Stimulated activated CD8-positive, alpha-beta memory T cell treated with anti-CD3 and anti-CD28 coated beads, Interleukin-15, amount 100 ng/mL, for 24 hours (primary cell): ENCODE results near the gene COL4A1.

ENCODE experiments used
- DNase-seq: peaks from one replicate; pipeline ENCODE4 v3.0.0-alpha.2; 2020; ENCODE audit warnings: low read depth

COL4A1 gene

GRCh38 chr13:110274687-110275086 is 32.3 kb downstream of the COL4A1 start:
- DNase-seq: no peak

GRCh38 chr13:110273254-110273653 is 33.7 kb downstream of the COL4A1 start:
- no peak for DNase-seq

GRCh38 chr13:110272651-110273050 is 34.3 kb downstream of the COL4A1 start:
- no peak for DNase-seq

- DNase-seq: no peak
These were observed 34.7 kb downstream of the COL4A1 start for GRCh38 chr13:110272227-110272626.

GRCh38 chr13:110271313-110271712 is 35.6 kb downstream of the COL4A1 start:
- DNase-seq: no peak

GRCh38 chr13:110270507-110270906 is 36.5 kb downstream of the COL4A1 start:
- no peak for DNase-seq

- no peak for DNase-seq
These were observed 37.3 kb downstream of the COL4A1 start for GRCh38 chr13:110269509-110270185.

- no peak for DNase-seq
These were observed 38.3 kb downstream of the COL4A1 start for GRCh38 chr13:110268576-110269185.

GRCh38 chr13:110268061-110268460 is 38.9 kb downstream of the COL4A1 start:
- no peak for DNase-seq

GRCh38 chr13:110266983-110267382 is 40.0 kb downstream of the COL4A1 start:
- no peak for DNase-seq

GRCh38 chr13:110266431-110266809 is 40.5 kb downstream of the COL4A1 start:
- DNase-seq: no peak

- no peak for DNase-seq
These were observed 41.1 kb downstream of the COL4A1 start for GRCh38 chr13:110265682-110266430.

GRCh38 chr13:110265341-110265681 is 41.6 kb downstream of the COL4A1 start:
- no peak for DNase-seq

GRCh38 chr13:110264685-110265275 is 42.2 kb downstream of the COL4A1 start:
- no peak for DNase-seq

GRCh38 chr13:110263888-110264287 is 43.1 kb downstream of the COL4A1 start:
- DNase-seq: no peak

GRCh38 chr13:110263404-110263803 is 43.6 kb downstream of the COL4A1 start:
- DNase-seq: no peak

GRCh38 chr13:110262508-110263291 is 44.3 kb downstream of the COL4A1 start:
- DNase-seq: no peak

GRCh38 chr13:110262082-110262436 is 44.9 kb downstream of the COL4A1 start:
- no peak for DNase-seq

GRCh38 chr13:110261166-110262081 is 45.5 kb downstream of the COL4A1 start:
- DNase-seq: no peak

GRCh38 chr13:110259651-110260050 is 47.3 kb downstream of the COL4A1 start:
- no peak for DNase-seq
